Transverse colon (tissue), 4 donors: ENCODE results near the gene CFAP20DC. TPM values are rescaled to one million over a fixed set of nuclear protein-coding genes. Genes with fewer than 3 reads are reported as not detected.

Experiments
- DNase-seq: peaks from one replicate; pipeline ENCODE4 v3.0.0-alpha.2; 2019
- H3K27ac ChIP-seq, 4 donors: fragments of 200-600 bp; sonication (generic); 2 replicates each; pipeline ENCODE4 v1.5.1; 2016 to 2018; ENCODE audit warnings: inconsistent platforms in 4 of 4
- H3K27me3 ChIP-seq: fragments of 200-600 bp; sonication (generic); 2 replicates; pipeline ENCODE4 v1.5.1; 2017; ENCODE audit warnings: inconsistent platforms
- H3K36me3 ChIP-seq, 4 donors: fragments of 200-600 bp; sonication (generic); 2 replicates each; pipeline ENCODE4 v1.5.1; 2017 to 2019; ENCODE audit warnings: inconsistent platforms in 4 of 4
- H3K4me1 ChIP-seq, 4 donors: fragments of 200-600 bp; sonication (generic); 2 replicates each; pipeline ENCODE4 v1.5.1; 2017 to 2020; ENCODE audit warnings: inconsistent platforms in 4 of 4
- H3K4me3 ChIP-seq, 4 donors: fragments of 200-600 bp; sonication (generic); 1 replicate in 1 of 4; 2 replicates in 3 of 4; pipeline versions ENCODE4 v1.5.1 to v1.6.1; 2017 to 2019; ENCODE audit warnings: inconsistent platforms in 4 of 4
- H3K9me3 ChIP-seq, 2 donors: fragments of 200-600 bp; sonication (generic); 2 replicates each; pipeline ENCODE4 v1.5.1; 2017 to 2019; ENCODE audit warnings: inconsistent platforms in 2 of 2
- CTCF ChIP-seq, 5 experiments: fragments of 200-600 bp in 3 of 5; fragments of 450-650 bp in 2 of 5; sonication (generic) in 3 of 5; IDR thresholded peaks; 1 replicate in 2 of 5; 2 replicates in 3 of 5; pipeline ENCODE4 v1.5.1; 2016 to 2017; ENCODE audit warnings: antibody characterized with exemption in 5 of 5, inconsistent platforms in 3 of 5, mild to moderate bottlenecking in 2 of 5, moderate library complexity in 1 of 5
- EP300 ChIP-seq: sonication (generic); formaldehyde crosslinking; IDR thresholded peaks from one replicate; pipeline ENCODE4 v1.6.1; 2017; ENCODE audit warnings: antibody characterized with exemption, low read depth
- POLR2A ChIP-seq: fragments of 450-650 bp; IDR thresholded peaks from one replicate; pipeline ENCODE4 v1.6.1; 2016; ENCODE audit warnings: antibody characterized with exemption, mild to moderate bottlenecking, moderate library complexity
- POLR2AphosphoS5 ChIP-seq, 3 donors: sonication (generic); formaldehyde crosslinking; IDR thresholded peaks; one replicate each; pipeline ENCODE4 v1.6.1; 2016; ENCODE audit warnings: antibody characterized with exemption in 3 of 3
- whole genome bisulfite sequencing, 2 donors: methylation state at CpG; one replicate each; pipeline ENCODE4 v1.1.5; 2018; ENCODE audit warnings: low coverage in 1 of 2; 5-methylcytosine and 5-hydroxymethylcytosine counted together
- in situ Hi-C, 4 donors: fragments of 200-750 bp; cut with MboI; loops; one replicate each; pipeline versions ENCODE4 v1.15.0 to v1.15.1; 2017; ENCODE audit warnings: low sequenced_read_pairs in 3 of 4, low pct_ligation_motif_present in 1 of 4, low pct_unique_long_range_greater_than_20kb in 1 of 4
- intact Hi-C: fragments of 100-400 bp; cut with DNase I; formaldehyde crosslinking; loops from one replicate; pipeline ENCODE4 v1.15.1; 2023; ENCODE audit warnings: low total_unique reads
- total RNA-seq, 4 donors: library from RNA; depleted of rRNA; stranded (reverse); fragments of >200 nt; gene quantifications; one replicate each; pipeline ENCODE4 v1.1.0, GENCODE V29; 2016

CFAP20DC gene
- total RNA-seq, 4 donors from 2014 or later, result 0.20 to 0.82 TPM; not detected in 2

GRCh38 chr3:58749948-58750347 lies 299.9 kb downstream of the CFAP20DC start:
- in situ Hi-C loops, result no loop called here
- 67 to 78% methylated on average over 1 to 3 of the region's 3 CpGs for whole genome bisulfite sequencing, 2 donors
- Histone ChIP-seq H3K27me3 (no peaks in the 10 kb centered on the region), H3K9me3 (no peaks in the 10 kb centered on the region), H3K4me1 (no peaks in the 10 kb centered on the region), H3K4me3 (no peak overlapping the region), H3K36me3 (no peaks in the 10 kb centered on the region), H3K27ac (no peak overlapping the region)
- intact Hi-C loops, result no loop called here
- TF ChIP-seq POLR2A, result no peak
- TF ChIP-seq CTCF (IDR thresholded peaks at IDR 0.05), result no peak
- no peak for TF ChIP-seq EP300
- TF ChIP-seq POLR2AphosphoS5 (IDR thresholded peaks at IDR 0.05), result no peak
- DNase-seq, result no peak

GRCh38 chr3:58748024-58748423 lies 301.8 kb downstream of the CFAP20DC start:
- Histone ChIP-seq H3K27ac (no peak overlapping the region), H3K36me3 (no peaks in the 10 kb centered on the region), H3K9me3 (no peaks in the 10 kb centered on the region), H3K4me3 (no peak overlapping the region), H3K27me3 (no peaks in the 10 kb centered on the region), H3K4me1 (no peaks in the 10 kb centered on the region)
- TF ChIP-seq CTCF (IDR thresholded peaks at IDR 0.05), result no peak
- no peak for TF ChIP-seq POLR2A
- no peak for TF ChIP-seq POLR2AphosphoS5 (IDR thresholded peaks at IDR 0.05)
- no peak for TF ChIP-seq EP300
- in situ Hi-C loops, result no loop called here
- intact Hi-C loops, result no loop called here
- no peak for DNase-seq
- WGBS, 2 donors, result 15 to 44% methylated on average over 2 to 4 of the region's 4 CpGs

- no peak overlapping the region for H3K4me3 ChIP-seq
- no peaks in the 10 kb centered on the region for H3K36me3 ChIP-seq
- TF ChIP-seq EP300, result no peak
- no peak for TF ChIP-seq POLR2A
- no peak for TF ChIP-seq POLR2AphosphoS5 (IDR thresholded peaks at IDR 0.05)
- no peak for TF ChIP-seq CTCF (IDR thresholded peaks at IDR 0.05)
- DNase-seq, result no peak
- intact Hi-C loops, result no loop called here
- WGBS, 2 donors, result 90 to 92% methylated on average over 3 of the region's 3 CpGs
- no peaks in the 10 kb centered on the region for H3K9me3 ChIP-seq
- no peaks in the 10 kb centered on the region for H3K27me3 ChIP-seq
- no peak overlapping the region for H3K27ac ChIP-seq
- peaks cover 0 to 4% (median 0%) of the 10 kb centered on the region in 4 donors for H3K4me1 ChIP-seq
- in situ Hi-C loops, result no loop called here
These were observed 303.1 kb downstream of the CFAP20DC start for GRCh38 chr3:58746758-58747157.

- Histone ChIP-seq H3K4me3 (no peak overlapping the region), H3K36me3 (no peaks in the 10 kb centered on the region), H3K27me3 (no peaks in the 10 kb centered on the region), H3K9me3 (no peaks in the 10 kb centered on the region), H3K4me1 (peaks cover 0 to 4% (median 0%) of the 10 kb centered on the region in 4 donors), H3K27ac (no peak overlapping the region)
- in situ Hi-C loops, result no loop called here
- intact Hi-C loops, result no loop called here
- 57 to 89% methylated on average over 1 of the region's 1 CpG for WGBS, 2 donors
- no peak for TF ChIP-seq EP300
- no peak for TF ChIP-seq CTCF (IDR thresholded peaks at IDR 0.05)
- no peak for TF ChIP-seq POLR2A
- TF ChIP-seq POLR2AphosphoS5 (IDR thresholded peaks at IDR 0.05), result no peak
- no peak for DNase-seq
These were observed 306.5 kb downstream of the CFAP20DC start for GRCh38 chr3:58743296-58743695.
